PC-3 (cell line): ENCODE results near the gene VPS33B.

Experiments
- EZH2 ChIP-seq: fragments of 300-600 bp; sonication (generic); IDR thresholded peaks from one replicate; pipeline ENCODE4 v1.6.1; 2017; ENCODE audit warnings: antibody characterized with exemption, mild to moderate bottlenecking, low read length; ENCODE audit not compliant: unreplicated experiment
- TF ChIP-seq, protein P1 (sequence below): fragments of 300-600 bp; sonication (generic); conservative IDR thresholded peaks from 2 replicates; pipeline ENCODE4 v1.5.1; 2017; ENCODE audit warnings: antibody characterized with exemption, low read depth, mild to moderate bottlenecking, low read length

DNA sequence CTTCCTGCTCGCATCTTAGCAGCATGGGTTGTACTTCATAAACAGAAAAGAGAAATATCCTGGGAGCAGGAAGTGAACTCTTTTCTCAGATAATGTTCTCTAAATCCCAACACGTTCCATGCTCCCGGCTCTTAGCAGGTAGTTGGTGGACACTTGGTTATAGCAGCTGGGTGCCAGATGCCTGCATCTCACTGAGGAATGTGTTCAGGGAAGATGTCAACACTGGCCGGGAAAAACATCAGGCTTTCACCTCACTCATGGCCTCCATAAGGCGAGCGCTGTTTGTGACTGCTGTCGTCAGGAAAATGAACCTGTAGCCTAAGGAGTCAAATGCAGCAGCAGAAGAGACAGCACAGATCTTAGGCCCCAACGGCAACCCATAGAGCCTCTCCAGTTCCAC is 23.7 kb downstream of the VPS33B start:
- TF ChIP-seq, protein P1, sequence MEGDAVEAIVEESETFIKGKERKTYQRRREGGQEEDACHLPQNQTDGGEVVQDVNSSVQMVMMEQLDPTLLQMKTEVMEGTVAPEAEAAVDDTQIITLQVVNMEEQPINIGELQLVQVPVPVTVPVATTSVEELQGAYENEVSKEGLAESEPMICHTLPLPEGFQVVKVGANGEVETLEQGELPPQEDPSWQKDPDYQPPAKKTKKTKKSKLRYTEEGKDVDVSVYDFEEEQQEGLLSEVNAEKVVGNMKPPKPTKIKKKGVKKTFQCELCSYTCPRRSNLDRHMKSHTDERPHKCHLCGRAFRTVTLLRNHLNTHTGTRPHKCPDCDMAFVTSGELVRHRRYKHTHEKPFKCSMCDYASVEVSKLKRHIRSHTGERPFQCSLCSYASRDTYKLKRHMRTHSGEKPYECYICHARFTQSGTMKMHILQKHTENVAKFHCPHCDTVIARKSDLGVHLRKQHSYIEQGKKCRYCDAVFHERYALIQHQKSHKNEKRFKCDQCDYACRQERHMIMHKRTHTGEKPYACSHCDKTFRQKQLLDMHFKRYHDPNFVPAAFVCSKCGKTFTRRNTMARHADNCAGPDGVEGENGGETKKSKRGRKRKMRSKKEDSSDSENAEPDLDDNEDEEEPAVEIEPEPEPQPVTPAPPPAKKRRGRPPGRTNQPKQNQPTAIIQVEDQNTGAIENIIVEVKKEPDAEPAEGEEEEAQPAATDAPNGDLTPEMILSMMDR, result no peak
- TF ChIP-seq EZH2, result no peak
